ENCODE measurements around the gene VASH2. TPM values are rescaled to one million over a fixed set of nuclear protein-coding genes. Genes with fewer than 3 reads are reported as not detected.
"Not testable (repeated sequence)": the region's sequence is repeated elsewhere in the genome, so short reads cannot be mapped to it uniquely, and the experiment has no call there.

VASH2 gene
- total RNA-seq, 1 donor from 2014 or later, result 0.94 TPM

GRCh38 chr1:212951947-212952640 lies 1.8 kb downstream of the VASH2 start:
- ATAC-seq (no peak), DNase-seq (ENCODE audit: low spot score) (no peak)
- intact Hi-C loops (cut with DNase I), result no loop called here

- ATAC-seq, result no peak
- DNase-seq (ENCODE audit: low spot score), result no peak
- intact Hi-C loops (cut with DNase I), result no loop called here
Measured at GRCh38 chr1:212952641-212952976, 2.3 kb downstream of the VASH2 start.

- DNase-seq (ENCODE audit: low spot score) (no peak), ATAC-seq (no peak)
- intact Hi-C loops (cut with DNase I), result no loop called here
Measured at GRCh38 chr1:212953321-212953720, 3.0 kb downstream of the VASH2 start.

- DNase-seq (ENCODE audit: low spot score) (no peak), ATAC-seq (no peak)
- intact Hi-C loops (cut with DNase I), result no loop called here
Measured at GRCh38 chr1:212954514-212954913, 4.2 kb downstream of the VASH2 start.

- no peak for ATAC-seq
- DNase-seq (ENCODE audit: low spot score), result no peak
- intact Hi-C loops (cut with DNase I), result no loop called here
Measured at GRCh38 chr1:212955098-212955497, 4.8 kb downstream of the VASH2 start.

- DNase-seq (ENCODE audit: low spot score), result no peak
- no peak for ATAC-seq
- intact Hi-C loops (cut with DNase I), result no loop called here
Measured at GRCh38 chr1:212955961-212956620, 5.8 kb downstream of the VASH2 start.

- DNase-seq (ENCODE audit: low spot score), result no peak
- ATAC-seq, result no peak
- intact Hi-C loops (cut with DNase I), result no loop called here
Measured at GRCh38 chr1:212957546-212957945, 7.2 kb downstream of the VASH2 start.

- DNase-seq (ENCODE audit: low spot score), result no peak
- intact Hi-C loops (cut with DNase I), result no loop called here
- ATAC-seq, result no peak
Measured at GRCh38 chr1:212958175-212958574, 7.8 kb downstream of the VASH2 start.

GRCh38 chr1:212959266-212960220 lies 9.2 kb downstream of the VASH2 start:
- intact Hi-C loops (cut with DNase I), result no loop called here
- DNase-seq (ENCODE audit: low spot score) (no peak), ATAC-seq (no peak)

GRCh38 chr1:212960932-212961331 lies 10.6 kb downstream of the VASH2 start:
- intact Hi-C loops (cut with DNase I), result no loop called here
- DNase-seq (ENCODE audit: low spot score), result no peak

GRCh38 chr1:212962509-212962908 lies 12.2 kb downstream of the VASH2 start:
- intact Hi-C loops (cut with DNase I), result no loop called here
- no peak for ATAC-seq
- DNase-seq (ENCODE audit: low spot score), result no peak

More at GRCh38 chr1:212960932-212961331, 10.6 kb downstream of the VASH2 start:
- no peak for ATAC-seq

GRCh38 chr1:212964102-212964501 lies 13.8 kb downstream of the VASH2 start:
- intact Hi-C loops (cut with DNase I), result no loop called here
- no peak for ATAC-seq
- no peak for DNase-seq (ENCODE audit: low spot score)

- intact Hi-C loops (cut with DNase I); ATAC-seq; DNase-seq (ENCODE audit: low spot score): not testable (repeated sequence)
Measured at GRCh38 chr1:212964993-212965392, 14.7 kb downstream of the VASH2 start.

- ATAC-seq, result no peak
- DNase-seq (ENCODE audit: low spot score), result no peak
- intact Hi-C loops (cut with DNase I), result no loop called here
Measured at GRCh38 chr1:212966616-212967015, 16.3 kb downstream of the VASH2 start.

- no peak for DNase-seq (ENCODE audit: low spot score)
- no peak for ATAC-seq
Measured at GRCh38 chr1:212967801-212968200, 17.5 kb downstream of the VASH2 start.

GRCh38 chr1:212968368-212968863 lies 18.1 kb downstream of the VASH2 start:
- intact Hi-C loops (cut with DNase I), result no loop called here
- no peak for DNase-seq (ENCODE audit: low spot score)
- ATAC-seq, result no peak

More at GRCh38 chr1:212967801-212968200, 17.5 kb downstream of the VASH2 start:
- intact Hi-C loops (cut with DNase I), result no loop called here

- no peak for DNase-seq (ENCODE audit: low spot score)
- no peak for ATAC-seq
- intact Hi-C loops (cut with DNase I), result no loop called here
Measured at GRCh38 chr1:212970085-212970484, 19.7 kb downstream of the VASH2 start.

GRCh38 chr1:212971312-212971711 lies 21.0 kb downstream of the VASH2 start:
- ATAC-seq, result no peak
- DNase-seq (ENCODE audit: low spot score), result no peak
- intact Hi-C loops (cut with DNase I), result no loop called here

- intact Hi-C loops (cut with DNase I), result no loop called here
- DNase-seq (ENCODE audit: low spot score) (no peak), ATAC-seq (no peak)
Measured at GRCh38 chr1:212973426-212973825, 23.1 kb downstream of the VASH2 start.

- no peak for ATAC-seq
- intact Hi-C loops (cut with DNase I), result no loop called here
Measured at GRCh38 chr1:212973899-212974298, 23.6 kb downstream of the VASH2 start.

More at GRCh38 chr1:212973899-212974298, 23.6 kb downstream of the VASH2 start:
- no peak for DNase-seq (ENCODE audit: low spot score)
